HG03520 (cell line): Measurements from ENCODE around the gene AFG1L.
"Not testable (repeated sequence)": the region's sequence is repeated elsewhere in the genome, so short reads cannot be mapped to it uniquely, and the experiment has no call there.

Experiments
- ATAC-seq: cut with Tn5 transposase; IDR thresholded peaks from one replicate; pipeline ENCODE4 v1.9.1; 2021; ENCODE audit warnings: mild to moderate bottlenecking, moderate library complexity; ENCODE audit not compliant: unreplicated experiment

AFG1L gene

GRCh38 chr6:108449717-108450116 is 154.9 kb downstream of the AFG1L start:
- ATAC-seq = not testable (repeated sequence)

GRCh38 chr6:108451816-108452215 is 157.0 kb downstream of the AFG1L start:
- ATAC-seq = no peak

DNA sequence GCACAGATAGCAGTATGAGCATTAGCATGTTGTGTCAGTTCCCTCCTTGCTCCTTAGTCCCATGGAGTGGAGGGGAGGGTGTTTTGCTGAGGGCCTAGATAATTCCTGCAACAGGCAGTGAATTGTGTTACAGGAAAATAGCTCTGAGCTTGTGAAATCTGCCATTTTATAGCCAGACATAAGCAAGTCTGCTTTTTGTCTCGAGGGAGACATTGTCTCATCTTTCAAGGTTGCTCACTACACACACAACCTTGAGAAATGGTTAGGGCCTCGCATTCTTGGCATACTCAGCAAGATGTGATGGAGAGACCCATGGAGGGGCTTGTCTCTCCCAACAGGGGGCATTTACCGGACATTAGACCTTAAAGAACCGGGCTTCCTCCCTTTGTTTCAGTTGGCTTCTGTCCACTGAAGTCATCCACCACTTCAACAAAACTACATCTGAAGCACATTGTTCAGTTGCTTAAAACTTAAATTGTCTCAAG is 157.9 kb downstream of the AFG1L start:
- ATAC-seq = no peak

- ATAC-seq = no peak
Measured at GRCh38 chr6:108453601-108454185, 158.8 kb downstream of the AFG1L start.

DNA sequence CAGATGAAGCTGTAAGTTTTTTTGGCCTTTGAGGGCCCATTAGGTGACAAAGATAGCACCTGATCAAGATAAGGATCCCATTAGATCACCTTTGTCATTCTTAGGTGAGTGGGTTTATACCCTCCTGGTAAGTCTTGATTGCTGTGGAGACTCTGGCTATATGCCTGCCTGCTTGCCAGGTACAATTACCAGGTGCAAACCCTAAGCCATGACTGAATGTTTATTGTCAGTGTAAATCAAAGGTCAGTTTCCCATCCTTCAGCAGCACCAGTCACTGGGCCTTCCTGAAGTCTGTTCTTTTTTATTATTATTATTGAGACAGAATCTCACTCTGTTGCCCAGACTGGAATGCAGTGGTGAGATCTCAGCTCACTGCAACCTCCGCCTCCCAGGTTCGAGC is 159.5 kb downstream of the AFG1L start:
- ATAC-seq = no peak

GRCh38 chr6:108455688-108456087 is 160.8 kb downstream of the AFG1L start:
- ATAC-seq = no peak

DNA sequence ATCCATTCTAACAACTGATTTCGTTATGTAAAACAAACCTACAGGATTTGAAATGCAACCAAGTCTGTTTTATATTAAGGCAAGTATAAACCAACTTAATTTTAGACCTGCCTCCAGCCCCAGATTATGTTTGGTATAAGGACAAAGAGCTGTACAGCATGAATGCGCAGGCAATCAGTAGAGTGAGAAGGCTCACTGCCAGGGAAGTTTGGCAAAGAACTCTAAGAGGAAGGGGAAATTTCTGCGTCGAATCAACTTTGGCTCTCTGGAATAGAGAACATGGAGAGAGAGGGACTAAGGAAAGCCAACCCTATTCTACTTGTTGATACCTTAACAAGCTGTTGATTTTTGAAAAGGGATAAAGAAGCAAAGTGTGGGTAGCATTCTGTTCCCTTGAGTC is 168.9 kb downstream of the AFG1L start:
- ATAC-seq = no peak

DNA sequence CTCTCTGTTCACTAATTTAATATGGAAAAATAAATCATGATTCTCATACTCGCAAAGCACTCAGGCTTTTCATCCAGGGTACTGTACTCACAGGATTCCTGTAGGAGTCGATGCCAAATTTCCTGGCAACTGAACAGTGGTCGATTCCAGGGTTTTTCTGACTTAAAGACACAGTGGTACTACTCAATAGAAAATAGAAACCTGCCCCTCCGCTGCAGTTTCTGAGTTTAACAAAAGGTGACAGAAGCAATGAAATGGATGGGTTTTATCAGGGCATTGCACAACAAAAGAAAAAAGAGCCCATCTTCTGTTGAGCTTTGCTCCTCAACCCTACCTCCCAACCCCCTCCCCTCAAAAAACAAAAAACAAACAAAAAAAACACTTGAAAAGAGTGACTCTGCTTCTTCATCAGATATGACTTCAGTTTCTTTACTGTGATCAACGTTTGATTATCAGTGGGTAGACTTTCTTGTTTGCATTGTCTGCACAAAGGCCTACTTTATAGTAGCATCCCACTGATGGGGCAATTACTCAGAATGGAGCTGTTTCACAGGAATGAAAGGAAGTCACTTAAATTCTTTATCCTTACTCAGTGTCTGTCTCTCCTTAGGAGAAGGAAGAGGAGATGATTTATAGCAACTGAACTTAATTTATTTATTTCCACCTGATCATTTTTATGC is 169.7 kb downstream of the AFG1L start:
- no peak for ATAC-seq

GRCh38 chr6:108465098-108465495 is 170.2 kb downstream of the AFG1L start:
- ATAC-seq = no peak

GRCh38 chr6:108468346-108468745 is 173.5 kb downstream of the AFG1L start:
- ATAC-seq = no peak

DNA sequence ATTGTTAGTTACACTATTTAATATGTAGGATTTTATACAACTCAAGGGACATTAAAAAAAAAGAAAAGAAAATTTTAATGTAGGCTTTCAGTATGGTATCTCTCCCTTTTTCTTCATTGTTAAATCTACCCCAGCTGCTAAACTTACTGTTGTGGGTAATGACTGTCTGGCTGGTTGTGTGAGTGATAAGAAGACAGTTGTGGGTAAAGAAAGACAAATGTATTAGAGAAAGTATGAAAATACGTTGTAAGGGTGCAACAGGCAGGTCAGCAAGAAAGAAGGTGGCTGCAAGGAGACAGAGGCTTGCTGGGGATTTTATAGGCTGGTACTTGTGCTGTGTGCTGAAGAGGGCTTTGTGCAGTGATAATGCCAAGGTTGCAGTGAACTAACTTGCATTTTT is 174.5 kb downstream of the AFG1L start:
- ATAC-seq = no peak

GRCh38 chr6:108473197-108473596 is 178.3 kb downstream of the AFG1L start:
- no peak for ATAC-seq

GRCh38 chr6:108476376-108476775 is 181.5 kb downstream of the AFG1L start:
- ATAC-seq = no peak

DNA sequence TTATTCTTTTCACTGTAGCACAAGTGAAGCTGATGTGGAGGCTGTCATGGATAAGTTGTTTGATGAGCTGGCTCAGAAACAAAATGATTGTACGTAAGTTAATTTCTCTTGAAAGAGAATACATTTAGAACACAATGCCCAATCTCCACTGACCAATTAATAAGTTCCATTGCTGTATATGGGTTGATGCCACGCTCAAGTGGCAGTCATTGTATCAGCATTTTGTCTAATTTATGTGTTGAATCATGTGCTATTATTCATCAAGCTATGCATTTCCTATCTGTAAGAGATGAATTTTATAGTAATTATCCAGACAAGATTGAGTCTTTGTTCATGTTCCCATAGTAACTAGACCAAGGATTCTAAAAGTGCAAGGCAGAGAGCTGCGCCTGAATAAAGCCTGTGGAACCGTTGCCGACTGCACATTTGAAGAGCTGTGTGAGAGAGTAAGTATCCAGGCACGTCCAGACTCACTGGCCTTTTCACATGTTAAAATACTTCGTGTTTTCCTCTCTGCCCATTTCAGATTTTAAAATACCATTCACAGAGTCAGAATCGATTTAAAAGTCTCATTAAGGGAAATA is 182.1 kb downstream of the AFG1L start:
- no peak for ATAC-seq

- ATAC-seq = no peak
Measured at GRCh38 chr6:108482559-108482958, 187.7 kb downstream of the AFG1L start.

DNA sequence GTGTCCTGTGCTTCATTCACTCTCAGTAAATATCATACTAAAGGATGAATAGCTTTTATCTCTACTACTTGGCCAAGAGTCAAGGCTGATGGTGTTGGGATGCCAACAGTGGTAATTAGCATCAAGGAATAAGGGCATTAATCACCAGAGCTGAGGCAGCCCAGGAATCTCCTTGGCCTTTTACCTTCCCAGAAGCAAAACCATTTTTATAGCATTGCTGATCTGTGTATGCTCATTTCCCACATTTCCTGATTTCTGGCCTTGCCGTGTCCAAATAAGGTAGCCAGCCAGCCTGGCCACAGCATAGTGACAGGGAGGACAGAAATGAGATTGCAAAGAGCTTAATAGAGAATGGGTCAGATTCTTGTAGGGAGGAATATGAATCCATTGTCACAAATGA is 189.2 kb downstream of the AFG1L start:
- no peak for ATAC-seq

DNA sequence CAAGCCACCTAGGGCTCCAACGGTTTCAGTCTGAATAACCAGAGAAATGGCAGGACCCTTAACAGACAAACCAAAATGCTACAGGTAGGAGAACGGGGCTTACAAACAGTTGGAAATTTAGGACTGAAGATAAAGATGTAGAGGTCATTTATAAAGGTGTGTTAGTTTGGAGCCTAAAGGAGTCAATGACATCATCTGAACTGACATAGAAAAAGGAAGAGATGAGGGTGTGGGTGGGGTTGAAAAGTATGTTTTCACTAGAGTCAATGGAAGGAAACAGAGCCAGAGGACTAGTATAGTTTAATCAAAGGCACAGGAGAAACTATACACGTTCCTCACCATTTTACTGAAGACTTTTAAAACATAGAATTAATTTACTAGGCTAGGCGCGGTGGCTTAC is 194.8 kb downstream of the AFG1L start:
- no peak for ATAC-seq

- no peak for ATAC-seq
Measured at GRCh38 chr6:108492131-108492766, 197.4 kb downstream of the AFG1L start.

DNA sequence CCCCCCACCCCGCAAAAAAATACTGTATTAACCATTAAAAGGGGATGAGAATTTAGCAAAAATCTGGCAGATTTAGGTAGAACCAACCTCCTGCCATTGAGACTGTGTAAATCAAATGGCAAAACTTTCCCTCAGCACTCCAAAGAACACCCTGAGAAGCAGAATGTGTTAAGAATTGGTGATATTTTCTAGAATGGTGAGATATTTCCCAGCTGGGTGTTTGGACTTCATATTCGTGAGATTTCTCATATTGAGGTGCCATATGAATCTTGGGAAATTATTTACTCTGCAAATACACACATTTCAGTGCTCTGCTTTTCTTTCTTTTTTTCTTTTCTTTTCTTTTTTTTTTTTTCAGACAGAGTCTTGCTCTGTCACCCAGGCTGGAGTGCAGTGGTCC is 199.6 kb downstream of the AFG1L start:
- no peak for ATAC-seq

- peak; percentile 50 for ATAC-seq
Measured at GRCh38 chr6:108497883-108498282, 203.0 kb downstream of the AFG1L start.

GRCh38 chr6:108501559-108501958 is 206.7 kb downstream of the AFG1L start:
- no peak for ATAC-seq

- ATAC-seq = no peak
Measured at GRCh38 chr6:108502832-108503231, 208.0 kb downstream of the AFG1L start.
